H1 (cell line): Measurements from ENCODE around the gene ZNF358.

Source experiments
- ATF3 ChIP-seq: IDR thresholded peaks from 2 replicates; pipeline ENCODE4 v1.6.1; 2011; ENCODE audit warnings: low read depth, mild to moderate bottlenecking, low read length; ENCODE audit not compliant: insufficient read depth
- BRCA1 ChIP-seq: IDR thresholded peaks from 2 replicates; pipeline ENCODE4 v1.6.1; 2012; ENCODE audit warnings: low read depth, low read length, improper control_type of control experiment
- CHD1 ChIP-seq: IDR thresholded peaks from 2 replicates; pipeline ENCODE4 v1.6.1; 2012; ENCODE audit warnings: low read depth, low read length, improper control_type of control experiment
- EP300 ChIP-seq, 2 experiments: IDR thresholded peaks; 1 replicate in 1 of 2; 2 replicates in 1 of 2; pipeline ENCODE4 v1.6.1; 2011 to 2012; ENCODE audit warnings: low read depth in 2 of 2, low read length in 2 of 2, mild to moderate bottlenecking in 2 of 2, borderline replicate concordance in 1 of 2, inconsistent platforms in 1 of 2, moderate library complexity in 1 of 2
- EZH2 ChIP-seq: fragments of 200-600 bp; sonication (generic); IDR thresholded peaks from 2 replicates; pipeline ENCODE4 v1.7.1; 2012; ENCODE audit warnings: low read depth, mild to moderate bottlenecking, moderate library complexity, low read length, inconsistent platforms; ENCODE audit not compliant: severe bottlenecking
- FOSL1 ChIP-seq: IDR thresholded peaks from 2 replicates; pipeline ENCODE4 v1.6.1; 2011; ENCODE audit warnings: mild to moderate bottlenecking, low read depth, low read length, moderate library complexity; ENCODE audit not compliant: insufficient read depth
- JUN ChIP-seq: IDR thresholded peaks from 2 replicates; pipeline ENCODE4 v1.6.1; 2011; ENCODE audit warnings: low read depth, mild to moderate bottlenecking, improper control_type of control experiment, low read length
- PHF8 ChIP-seq: fragments of 200-600 bp; sonication (generic); conservative IDR thresholded peaks from 2 replicates; pipeline ENCODE4 v1.7.1; 2012; ENCODE audit warnings: low read depth, mild to moderate bottlenecking, inconsistent platforms, low read length, moderate library complexity
- POLR2A ChIP-seq, 2 experiments: IDR thresholded peaks; 1 replicate in 1 of 2; 2 replicates in 1 of 2; pipeline ENCODE4 v1.6.1; 2011; ENCODE audit warnings: low read depth in 2 of 2, low read length in 2 of 2, mild to moderate bottlenecking in 2 of 2; ENCODE audit errors: control extremely low read depth in 1 of 2
- RFX5 ChIP-seq: IDR thresholded peaks from 2 replicates; pipeline ENCODE4 v1.6.1; 2011; ENCODE audit warnings: low read depth, low read length, improper control_type of control experiment, borderline replicate concordance
- SIX5 ChIP-seq: IDR thresholded peaks from 2 replicates; pipeline ENCODE4 v1.6.1; 2011; ENCODE audit warnings: mild to moderate bottlenecking, low read depth, low read length
- SP1 ChIP-seq: IDR thresholded peaks from 2 replicates; pipeline ENCODE4 v1.6.1; 2011; ENCODE audit warnings: low read depth, low read length
- SRF ChIP-seq: IDR thresholded peaks from 2 replicates; pipeline ENCODE4 v1.6.1; 2011; ENCODE audit warnings: mild to moderate bottlenecking, low read depth, low read length, moderate library complexity
- TF ChIP-seq, protein P1 (sequence below), 3 experiments: IDR thresholded peaks; 1 replicate in 2 of 3; 2 replicates in 1 of 3; pipeline versions ENCODE4 v1.5.1 to v1.6.1; 2011; ENCODE audit warnings: low read length in 3 of 3, mild to moderate bottlenecking in 3 of 3, inconsistent platforms in 2 of 3, low read depth in 1 of 3, moderate library complexity in 1 of 3; ENCODE audit not compliant: insufficient read depth in 1 of 3; ENCODE audit errors: control extremely low read depth in 1 of 3

DNA sequence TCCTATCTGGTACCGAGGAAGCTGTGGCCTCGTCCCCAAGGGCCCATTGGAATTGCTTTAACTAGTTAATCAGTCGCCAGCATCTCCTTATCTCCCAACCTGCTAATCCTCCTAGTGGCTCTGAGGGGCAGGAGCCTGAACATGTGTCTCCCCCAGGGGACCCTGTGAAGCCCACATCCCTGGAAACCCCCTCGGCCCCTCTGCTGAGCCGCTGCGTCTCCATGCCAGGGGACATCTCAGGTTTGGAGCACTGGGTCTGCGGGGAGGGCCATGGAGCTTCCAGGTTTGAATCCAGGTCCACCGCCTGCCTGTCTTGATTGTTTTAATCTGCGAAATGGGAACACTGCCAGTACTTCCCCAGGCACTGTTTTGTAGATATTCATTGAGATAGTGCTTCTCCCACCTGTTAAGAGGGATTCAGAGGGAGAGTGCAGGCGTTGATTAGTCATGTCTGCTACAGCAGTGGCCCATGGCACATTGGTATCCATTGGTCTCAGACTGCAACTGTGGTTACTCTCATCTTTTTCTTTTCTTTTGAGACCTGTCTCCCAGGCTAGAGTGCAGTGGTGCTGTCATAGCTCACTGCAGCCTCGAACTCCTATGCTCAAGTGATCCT lies 26.0 kb downstream of the ZNF358 start:
- no peak for TF ChIP-seq SRF
- TF ChIP-seq, protein P1, sequence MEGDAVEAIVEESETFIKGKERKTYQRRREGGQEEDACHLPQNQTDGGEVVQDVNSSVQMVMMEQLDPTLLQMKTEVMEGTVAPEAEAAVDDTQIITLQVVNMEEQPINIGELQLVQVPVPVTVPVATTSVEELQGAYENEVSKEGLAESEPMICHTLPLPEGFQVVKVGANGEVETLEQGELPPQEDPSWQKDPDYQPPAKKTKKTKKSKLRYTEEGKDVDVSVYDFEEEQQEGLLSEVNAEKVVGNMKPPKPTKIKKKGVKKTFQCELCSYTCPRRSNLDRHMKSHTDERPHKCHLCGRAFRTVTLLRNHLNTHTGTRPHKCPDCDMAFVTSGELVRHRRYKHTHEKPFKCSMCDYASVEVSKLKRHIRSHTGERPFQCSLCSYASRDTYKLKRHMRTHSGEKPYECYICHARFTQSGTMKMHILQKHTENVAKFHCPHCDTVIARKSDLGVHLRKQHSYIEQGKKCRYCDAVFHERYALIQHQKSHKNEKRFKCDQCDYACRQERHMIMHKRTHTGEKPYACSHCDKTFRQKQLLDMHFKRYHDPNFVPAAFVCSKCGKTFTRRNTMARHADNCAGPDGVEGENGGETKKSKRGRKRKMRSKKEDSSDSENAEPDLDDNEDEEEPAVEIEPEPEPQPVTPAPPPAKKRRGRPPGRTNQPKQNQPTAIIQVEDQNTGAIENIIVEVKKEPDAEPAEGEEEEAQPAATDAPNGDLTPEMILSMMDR (IDR thresholded peaks at IDR 0.05; ENCODE audit: control extremely low read depth in 1 of 3, insufficient read depth in 1 of 3, low read depth in 1 of 3, low read length in 3 of 3): no peak
- TF ChIP-seq EZH2: no peak
- no peak for TF ChIP-seq POLR2A (IDR thresholded peaks at IDR 0.05; ENCODE audit: control extremely low read depth in 1 of 2, low read depth in 2 of 2, low read length in 2 of 2)
- no peak for TF ChIP-seq RFX5
- no peak for TF ChIP-seq JUN
- TF ChIP-seq EP300 (IDR thresholded peaks at IDR 0.05; ENCODE audit: borderline replicate concordance in 1 of 2, low read depth in 2 of 2, low read length in 2 of 2): no peak
- TF ChIP-seq ATF3: no peak
- no peak for TF ChIP-seq CHD1
- no peak for TF ChIP-seq PHF8
- no peak for TF ChIP-seq SIX5
- TF ChIP-seq FOSL1: no peak
- no peak for TF ChIP-seq BRCA1
- no peak for TF ChIP-seq SP1
